SU-DHL-6 (cell line): ENCODE results near the gene TNFRSF11A.

Experiments
- EZH2phosphoT487 ChIP-seq: fragments of 200-600 bp; sonication (generic), shearing (Covaris generic); conservative IDR thresholded peaks from 2 replicates; pipeline ENCODE4 v1.6.1; 2018; ENCODE audit warnings: mild to moderate bottlenecking, antibody characterized with exemption, low read length, moderate library complexity, mixed read lengths
- TF ChIP-seq, protein P1 (sequence below): fragments of 200-600 bp; sonication (generic); IDR thresholded peaks from one replicate; pipeline ENCODE4 v1.5.1; 2017; ENCODE audit warnings: antibody characterized with exemption, mild to moderate bottlenecking, low read length, moderate library complexity; ENCODE audit not compliant: insufficient read depth, poor library complexity, severe bottlenecking

GRCh38 chr18:62370366-62370765 lies 45.3 kb downstream of the TNFRSF11A start:
- TF ChIP-seq, protein P1, sequence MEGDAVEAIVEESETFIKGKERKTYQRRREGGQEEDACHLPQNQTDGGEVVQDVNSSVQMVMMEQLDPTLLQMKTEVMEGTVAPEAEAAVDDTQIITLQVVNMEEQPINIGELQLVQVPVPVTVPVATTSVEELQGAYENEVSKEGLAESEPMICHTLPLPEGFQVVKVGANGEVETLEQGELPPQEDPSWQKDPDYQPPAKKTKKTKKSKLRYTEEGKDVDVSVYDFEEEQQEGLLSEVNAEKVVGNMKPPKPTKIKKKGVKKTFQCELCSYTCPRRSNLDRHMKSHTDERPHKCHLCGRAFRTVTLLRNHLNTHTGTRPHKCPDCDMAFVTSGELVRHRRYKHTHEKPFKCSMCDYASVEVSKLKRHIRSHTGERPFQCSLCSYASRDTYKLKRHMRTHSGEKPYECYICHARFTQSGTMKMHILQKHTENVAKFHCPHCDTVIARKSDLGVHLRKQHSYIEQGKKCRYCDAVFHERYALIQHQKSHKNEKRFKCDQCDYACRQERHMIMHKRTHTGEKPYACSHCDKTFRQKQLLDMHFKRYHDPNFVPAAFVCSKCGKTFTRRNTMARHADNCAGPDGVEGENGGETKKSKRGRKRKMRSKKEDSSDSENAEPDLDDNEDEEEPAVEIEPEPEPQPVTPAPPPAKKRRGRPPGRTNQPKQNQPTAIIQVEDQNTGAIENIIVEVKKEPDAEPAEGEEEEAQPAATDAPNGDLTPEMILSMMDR, result no peak
- TF ChIP-seq EZH2phosphoT487, result no peak
